Thyroid gland (tissue), 4 donors: ENCODE measurements around the gene ANK3. TPM values are rescaled to one million over a fixed set of nuclear protein-coding genes. Genes with fewer than 3 reads are reported as not detected.

Source experiments
- DNase-seq, 2 donors: peaks; one replicate each; pipeline ENCODE4 v3.0.0-alpha.2; 2019
- H3K27ac ChIP-seq, 3 donors: fragments of 200-600 bp; sonication (generic); 1 replicate in 2 of 3; 2 replicates in 1 of 3; pipeline ENCODE4 v1.5.1; 2016 to 2019; ENCODE audit warnings: mild to moderate bottlenecking in 1 of 3, moderate library complexity in 1 of 3
- H3K27me3 ChIP-seq: fragments of 200-600 bp; sonication (generic); one replicate; pipeline ENCODE4 v1.5.1; 2019
- H3K36me3 ChIP-seq, 2 donors: fragments of 200-600 bp; sonication (generic); one replicate each; pipeline ENCODE4 v1.5.1; 2016 to 2019
- H3K4me1 ChIP-seq, 2 donors: fragments of 200-600 bp; sonication (generic); one replicate each; pipeline ENCODE4 v1.5.1; 2017 to 2019
- H3K4me3 ChIP-seq, 3 donors: fragments of 200-600 bp; sonication (generic); replicated peaks in 1 of 3; 1 replicate in 2 of 3; 2 replicates in 1 of 3; pipeline ENCODE4 v1.5.1; 2016; ENCODE audit warnings: mild to moderate bottlenecking in 1 of 3
- H3K9me3 ChIP-seq: fragments of 200-600 bp; sonication (generic); one replicate; pipeline ENCODE4 v1.5.1; 2017
- CTCF ChIP-seq, 6 experiments: fragments of 200-600 bp in 3 of 6; fragments of 450-650 bp in 3 of 6; sonication (generic) in 3 of 6; IDR thresholded peaks; one replicate each; pipeline ENCODE4 v1.5.1; 2016 to 2019; ENCODE audit warnings: antibody characterized with exemption in 6 of 6, mild to moderate bottlenecking in 2 of 6, inconsistent platforms in 1 of 6, moderate library complexity in 1 of 6
- POLR2A ChIP-seq, 2 donors: fragments of 450-650 bp; IDR thresholded peaks; one replicate each; pipeline ENCODE4 v1.6.1; 2017; ENCODE audit warnings: antibody characterized with exemption in 2 of 2, mild to moderate bottlenecking in 2 of 2, moderate library complexity in 1 of 2
- WGBS, 2 donors: methylation state at CpG; one replicate each; pipeline ENCODE4 v1.1.5; 2017; 5-methylcytosine and 5-hydroxymethylcytosine counted together
- intact Hi-C: fragments of 100-400 bp; cut with DNase I; formaldehyde crosslinking; loops from one replicate; pipeline ENCODE4 v1.15.1; 2023
- total RNA-seq, 4 donors: library from RNA; depleted of rRNA; stranded (reverse); fragments of >200 nt; gene quantifications; one replicate each; pipeline ENCODE4 v1.2.3, GENCODE V29; 2016

Gene ANK3
- total RNA-seq, 4 donors from 2014 or later, result 56.6 to 118 (median 115) TPM

- intact Hi-C loops, result no loop called here
- TF ChIP-seq CTCF (IDR thresholded peaks at IDR 0.05), result peak in 4 of 6 experiments; percentile 34 to 62 (median 48)
- no peak for TF ChIP-seq POLR2A (IDR thresholded peaks at IDR 0.05)
- Histone ChIP-seq H3K27me3 (no peaks in the 10 kb centered on the region), H3K27ac (peak overlapping the region in 1 of 3 donors; percentile 66), H3K4me3 (no peak overlapping the region), H3K4me1 (peaks cover 22 to 36% of the 10 kb centered on the region in 2 donors), H3K36me3 (no peaks in the 10 kb centered on the region), H3K9me3 (no peaks in the 10 kb centered on the region)
- DNase-seq, result peak; percentile 39 to 48
- 69% methylated on average over 6 of the region's 6 CpGs for WGBS, 2 donors
These were observed 151.5 kb downstream of the ANK3 start for GRCh38 chr10:60237977-60238758.

GRCh38 chr10:60236869-60237524 lies 152.7 kb downstream of the ANK3 start:
- TF ChIP-seq POLR2A (IDR thresholded peaks at IDR 0.05) (no peak), CTCF (IDR thresholded peaks at IDR 0.05) (no peak)
- WGBS, 2 donors, result 49 to 66% methylated on average over 9 of the region's 9 CpGs
- no peaks in the 10 kb centered on the region for H3K27me3 ChIP-seq
- intact Hi-C loops, result no loop called here
- no peak overlapping the region for H3K4me3 ChIP-seq
- peak; percentile 15 to 28 for DNase-seq
- H3K27ac ChIP-seq, result peak overlapping the region; percentile 9 to 66 (median 33)
- no peaks in the 10 kb centered on the region for H3K9me3 ChIP-seq
- H3K4me1 ChIP-seq, result peaks cover 22 to 36% of the 10 kb centered on the region in 2 donors
- H3K36me3 ChIP-seq, result no peaks in the 10 kb centered on the region

- no peaks in the 10 kb centered on the region for H3K36me3 ChIP-seq
- peak; percentile 30 to 50 for DNase-seq
- H3K9me3 ChIP-seq, result no peaks in the 10 kb centered on the region
- no peak for TF ChIP-seq CTCF (IDR thresholded peaks at IDR 0.05)
- no peak for TF ChIP-seq POLR2A (IDR thresholded peaks at IDR 0.05)
- no peak overlapping the region for H3K27ac ChIP-seq
- no peaks in the 10 kb centered on the region for H3K27me3 ChIP-seq
- 65 to 75% methylated on average over 1 of the region's 1 CpG for WGBS, 2 donors
- H3K4me1 ChIP-seq, result peaks cover 22 to 36% of the 10 kb centered on the region in 2 donors
- intact Hi-C loops, result no loop called here
- H3K4me3 ChIP-seq, result no peak overlapping the region
These were observed 154.7 kb downstream of the ANK3 start for GRCh38 chr10:60235001-60235400.

GRCh38 chr10:60234551-60234950 lies 155.1 kb downstream of the ANK3 start:
- H3K27ac ChIP-seq, result no peak overlapping the region
- TF ChIP-seq CTCF (IDR thresholded peaks at IDR 0.05) (no peak), POLR2A (IDR thresholded peaks at IDR 0.05) (no peak)
- intact Hi-C loops, result no loop called here
- H3K4me3 ChIP-seq, result no peak overlapping the region
- H3K4me1 ChIP-seq, result peaks cover 22 to 36% of the 10 kb centered on the region in 2 donors
- H3K9me3 ChIP-seq, result no peaks in the 10 kb centered on the region
- WGBS, 2 donors, result 83 to 85% methylated on average over 4 of the region's 4 CpGs
- no peaks in the 10 kb centered on the region for H3K36me3 ChIP-seq
- DNase-seq, result no peak
- no peaks in the 10 kb centered on the region for H3K27me3 ChIP-seq

GRCh38 chr10:60230892-60231291 lies 158.8 kb downstream of the ANK3 start:
- no peak for DNase-seq
- Histone ChIP-seq H3K4me1 (peaks cover 4 to 8% of the 10 kb centered on the region in 2 donors), H3K27me3 (no peaks in the 10 kb centered on the region), H3K27ac (no peak overlapping the region), H3K36me3 (no peaks in the 10 kb centered on the region), H3K9me3 (no peaks in the 10 kb centered on the region), H3K4me3 (no peak overlapping the region)
- intact Hi-C loops, result no loop called here
- TF ChIP-seq CTCF (IDR thresholded peaks at IDR 0.05), result no peak
- TF ChIP-seq POLR2A (IDR thresholded peaks at IDR 0.05), result no peak
